ENCODE data around the gene LEPROT.
"Not testable (repeated sequence)": the region's sequence is repeated elsewhere in the genome, so short reads cannot be mapped to it uniquely, and the experiment has no call there.

Gene LEPROT

DNA sequence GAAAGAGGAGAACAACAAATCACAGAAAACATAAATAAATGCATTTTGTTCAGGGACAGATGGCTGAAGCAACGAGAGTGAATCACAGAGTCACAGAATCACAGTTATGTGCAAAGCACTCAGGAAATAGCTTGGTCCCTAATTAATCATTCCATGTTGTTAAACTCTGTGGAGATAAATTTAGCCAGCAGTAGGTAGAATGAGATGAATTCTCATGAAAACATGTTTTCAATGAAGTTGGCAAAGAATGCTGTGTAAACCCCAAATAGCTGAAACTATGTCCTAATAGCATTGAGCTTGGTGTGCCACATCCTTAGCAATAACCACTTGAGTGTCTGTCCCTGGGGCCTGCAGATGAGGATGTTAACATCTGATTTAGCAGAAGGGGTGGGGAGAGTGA, 20.4 kb downstream of the LEPROT start:
- DNase-seq = no peak

DNA sequence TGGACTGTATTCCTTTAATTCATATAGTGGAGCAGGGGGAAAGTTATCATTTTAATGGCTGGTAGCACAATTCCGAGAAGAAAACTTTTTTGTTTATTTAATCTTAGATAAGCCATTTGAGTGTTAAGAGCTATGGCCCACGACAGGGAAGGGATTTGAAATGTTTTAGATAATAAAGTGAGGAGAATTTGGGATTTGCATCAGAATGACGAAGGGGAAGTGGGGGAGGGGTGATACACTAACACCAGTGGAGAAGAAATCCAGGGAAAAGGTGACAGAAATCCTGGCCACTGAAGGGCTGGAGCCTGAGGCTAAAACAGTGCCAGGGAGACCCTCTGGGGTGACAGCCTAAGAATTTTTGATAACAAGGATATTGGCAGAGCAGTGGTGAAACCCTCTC, 21.0 kb downstream of the LEPROT start:
- no peak for DNase-seq

DNA sequence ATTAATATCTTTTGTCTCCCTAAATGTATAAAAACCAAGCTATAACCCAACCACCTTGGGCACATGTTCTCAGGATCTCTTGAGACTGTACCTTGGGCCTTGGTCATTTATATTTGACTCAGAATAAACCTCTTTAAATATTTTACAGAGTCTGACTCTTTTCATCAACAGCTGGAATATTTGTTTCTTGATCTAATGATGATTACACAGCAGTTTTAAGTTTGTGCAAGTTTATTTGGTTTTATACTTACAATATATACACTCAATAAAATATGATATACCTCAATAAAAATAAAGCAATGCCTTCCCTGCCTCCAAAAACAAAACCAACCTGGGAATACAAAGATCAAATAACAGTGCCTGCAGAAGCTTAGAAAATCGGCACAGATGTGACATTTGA, 22.0 kb downstream of the LEPROT start:
- no peak for DNase-seq

GRCh38 chr1:65443647-65444046, 23.2 kb downstream of the LEPROT start:
- no peak for DNase-seq

DNA sequence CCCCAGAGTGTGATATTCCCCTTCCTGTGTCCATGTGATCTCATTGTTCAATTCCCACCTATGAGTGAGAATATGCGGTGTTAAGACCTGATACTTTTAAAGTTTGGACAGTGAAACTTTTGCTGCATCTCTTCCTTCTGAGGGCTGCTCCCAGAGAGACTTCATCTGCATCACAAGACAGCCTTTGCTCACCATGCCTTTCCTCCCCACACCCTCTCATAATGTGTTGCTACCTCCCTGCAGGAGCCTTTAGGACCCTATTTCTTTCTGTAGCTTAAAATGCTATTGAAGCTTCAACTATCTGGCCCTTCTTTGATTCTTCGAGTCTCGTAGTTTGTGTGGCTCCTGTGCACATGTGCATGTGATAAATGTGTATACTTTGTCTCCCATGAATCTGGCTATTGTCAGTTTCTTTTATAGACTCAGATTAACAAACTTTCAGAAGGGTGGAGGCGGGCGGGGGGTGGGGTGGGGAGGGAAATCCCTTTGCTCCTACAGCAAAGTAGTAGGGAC, 23.7 kb downstream of the LEPROT start:
- no peak for DNase-seq

DNA sequence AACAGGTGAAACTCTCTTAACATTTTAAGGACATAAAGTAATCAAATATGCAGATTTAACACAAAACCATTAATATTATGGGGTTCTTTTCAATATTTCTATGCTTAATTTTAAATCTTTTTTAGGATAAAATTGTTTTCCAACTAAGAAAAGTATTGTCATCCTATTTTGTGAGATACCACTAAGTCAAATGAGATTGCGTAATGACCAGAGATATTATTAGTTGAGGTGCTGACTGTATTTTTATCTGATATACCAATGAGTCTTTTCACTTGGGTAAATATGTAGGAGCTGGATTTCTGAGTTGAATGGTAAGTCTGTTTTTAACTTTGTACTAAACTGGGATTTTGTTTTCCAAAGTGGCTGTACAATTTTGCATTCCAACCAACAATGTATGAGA, 25.4 kb downstream of the LEPROT start:
- no peak for DNase-seq

DNA sequence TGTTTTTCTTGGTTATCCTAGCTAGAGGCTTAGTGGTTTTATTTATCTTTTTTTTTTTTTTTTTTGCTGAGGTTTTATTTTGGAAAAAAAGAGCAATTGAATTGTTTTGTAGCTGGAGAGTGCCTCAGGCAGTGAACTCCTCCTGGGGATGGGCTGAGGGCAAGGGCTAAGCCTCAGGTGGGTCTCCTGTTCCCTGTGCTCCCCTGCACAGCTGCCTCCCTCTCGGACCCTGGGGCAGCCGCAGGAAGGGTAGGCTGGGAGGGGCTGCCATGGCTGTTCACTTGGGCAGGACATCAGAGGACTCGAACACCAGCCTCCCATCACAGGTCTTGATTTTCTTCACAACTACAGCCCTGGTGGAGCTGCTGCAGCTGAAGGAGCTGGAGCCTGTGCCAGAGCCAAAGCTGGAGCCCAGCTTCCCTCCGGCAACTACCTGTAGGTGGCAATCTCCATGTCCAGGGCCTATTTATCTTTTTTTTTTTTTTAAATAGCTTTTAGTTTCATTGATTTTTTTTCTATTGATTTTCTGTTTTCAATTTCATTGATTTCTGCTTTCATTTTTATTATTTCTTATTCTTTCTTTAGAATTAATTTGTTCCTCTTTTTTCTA, 28.9 kb downstream of the LEPROT start:
- DNase-seq = no peak

- not testable (repeated sequence) for DNase-seq
Measured at GRCh38 chr1:65455678-65456077, 35.2 kb downstream of the LEPROT start.

- no peak for DNase-seq
Measured at GRCh38 chr1:65456481-65456880, 36.0 kb downstream of the LEPROT start.

GRCh38 chr1:65457868-65458267, 37.4 kb downstream of the LEPROT start:
- no peak for DNase-seq

DNA sequence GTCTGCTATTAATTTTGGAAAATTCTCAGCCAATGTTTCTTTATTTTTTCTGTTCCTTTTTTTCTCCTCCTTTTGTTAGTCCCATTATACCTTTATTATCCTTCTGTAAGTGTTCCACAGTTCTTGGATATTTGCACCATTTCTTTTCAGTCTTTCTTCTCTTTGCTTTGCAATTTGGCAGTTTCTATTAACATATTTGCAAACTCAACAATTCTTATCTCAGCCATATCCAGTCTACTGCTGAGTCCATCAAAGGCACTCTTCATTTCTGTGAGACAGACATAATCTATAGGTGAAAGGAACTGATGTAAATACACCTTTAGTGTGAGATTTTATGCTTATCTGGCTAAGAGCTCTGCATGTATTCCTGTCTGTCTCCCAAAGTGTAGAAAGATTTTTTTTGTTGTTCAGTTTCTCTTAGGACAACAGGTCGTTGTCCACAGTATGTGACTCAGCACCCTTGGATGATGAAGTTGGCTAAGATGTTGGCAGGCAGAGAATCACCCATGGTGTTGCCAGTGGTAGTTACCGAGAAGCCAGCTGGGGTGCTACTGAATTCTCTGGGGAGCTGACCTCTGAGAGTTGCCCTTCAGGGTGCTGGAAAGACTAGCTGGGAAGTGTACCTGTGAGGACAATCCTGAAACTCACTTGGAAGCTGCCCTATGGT, 38.4 kb downstream of the LEPROT start:
- no peak for DNase-seq

DNA sequence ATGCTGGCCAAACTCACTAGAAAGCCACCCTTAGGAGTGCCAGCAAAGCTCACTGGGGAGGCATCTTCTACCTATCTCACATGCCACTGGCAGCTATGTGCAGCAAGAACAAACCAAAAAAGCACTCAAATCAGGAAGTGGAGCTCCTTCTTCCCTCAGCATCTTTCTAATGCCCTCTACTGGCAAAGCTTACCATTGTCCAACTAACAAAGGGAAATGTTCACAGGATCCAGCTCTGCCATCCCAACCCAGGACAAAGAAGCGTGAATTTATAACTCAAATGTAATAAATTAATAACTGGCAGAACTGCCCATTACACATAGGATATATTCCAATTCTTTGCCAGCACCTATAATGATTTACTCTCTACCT, 38.9 kb downstream of the LEPROT start:
- peak in 1 of 2 experiments; percentile 28 for DNase-seq

GRCh38 chr1:65465837-65466236, 45.4 kb downstream of the LEPROT start:
- DNase-seq = not testable (repeated sequence)

GRCh38 chr1:65467536-65467935, 47.1 kb downstream of the LEPROT start:
- DNase-seq = peak; percentile 76 to 77

- peak in 1 of 2 experiments; percentile 12 for DNase-seq
Measured at GRCh38 chr1:65469126-65469888, 48.8 kb downstream of the LEPROT start.

- no peak for DNase-seq
Measured at GRCh38 chr1:65469889-65470340, 49.4 kb downstream of the LEPROT start.

- no peak for DNase-seq
Measured at GRCh38 chr1:65470766-65471165, 50.3 kb downstream of the LEPROT start.

- no peak for DNase-seq
Measured at GRCh38 chr1:65471213-65471833, 50.9 kb downstream of the LEPROT start.

DNA sequence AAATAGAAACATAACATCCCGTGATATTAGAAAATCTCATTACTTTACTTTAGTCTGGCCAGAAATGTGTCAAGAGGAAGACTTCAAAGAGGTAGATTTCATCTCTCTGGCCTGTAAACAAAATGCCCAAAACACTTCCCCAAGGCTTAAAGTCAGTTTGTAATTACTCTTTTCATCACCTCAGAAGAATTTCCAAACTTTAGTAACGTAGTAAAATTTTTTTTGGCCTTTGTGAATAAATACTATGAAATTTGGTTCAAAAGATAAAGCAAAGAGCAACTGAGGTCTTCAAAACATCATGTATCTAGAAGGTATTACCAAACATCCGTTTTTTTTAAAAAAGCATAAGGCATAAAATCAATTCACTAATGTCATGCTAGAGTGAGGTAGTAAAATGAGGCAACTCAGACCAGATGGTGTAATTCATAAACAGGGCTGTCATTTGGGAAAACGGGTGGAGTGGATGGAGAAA, 51.4 kb downstream of the LEPROT start:
- peak in 1 of 2 experiments; percentile 9 for DNase-seq

DNA sequence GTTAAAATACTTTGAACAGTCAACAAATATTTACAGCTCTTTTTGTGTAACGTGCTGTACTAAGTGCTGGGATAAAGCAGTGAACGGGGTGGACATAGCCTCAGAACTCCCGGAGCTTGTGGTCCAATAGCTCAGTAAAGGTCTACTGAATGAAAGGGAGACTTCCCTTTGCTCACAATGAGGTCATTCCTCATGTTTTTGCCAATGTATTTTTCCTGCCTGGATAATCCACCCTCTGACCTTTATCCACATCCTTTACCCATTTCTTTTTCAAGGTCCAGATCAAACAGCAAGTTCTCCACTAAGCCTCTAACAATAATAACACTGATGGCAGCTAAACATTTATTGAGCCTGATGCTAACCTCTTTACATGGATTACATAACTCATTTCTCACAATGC, 55.9 kb downstream of the LEPROT start:
- DNase-seq = no peak

DNA sequence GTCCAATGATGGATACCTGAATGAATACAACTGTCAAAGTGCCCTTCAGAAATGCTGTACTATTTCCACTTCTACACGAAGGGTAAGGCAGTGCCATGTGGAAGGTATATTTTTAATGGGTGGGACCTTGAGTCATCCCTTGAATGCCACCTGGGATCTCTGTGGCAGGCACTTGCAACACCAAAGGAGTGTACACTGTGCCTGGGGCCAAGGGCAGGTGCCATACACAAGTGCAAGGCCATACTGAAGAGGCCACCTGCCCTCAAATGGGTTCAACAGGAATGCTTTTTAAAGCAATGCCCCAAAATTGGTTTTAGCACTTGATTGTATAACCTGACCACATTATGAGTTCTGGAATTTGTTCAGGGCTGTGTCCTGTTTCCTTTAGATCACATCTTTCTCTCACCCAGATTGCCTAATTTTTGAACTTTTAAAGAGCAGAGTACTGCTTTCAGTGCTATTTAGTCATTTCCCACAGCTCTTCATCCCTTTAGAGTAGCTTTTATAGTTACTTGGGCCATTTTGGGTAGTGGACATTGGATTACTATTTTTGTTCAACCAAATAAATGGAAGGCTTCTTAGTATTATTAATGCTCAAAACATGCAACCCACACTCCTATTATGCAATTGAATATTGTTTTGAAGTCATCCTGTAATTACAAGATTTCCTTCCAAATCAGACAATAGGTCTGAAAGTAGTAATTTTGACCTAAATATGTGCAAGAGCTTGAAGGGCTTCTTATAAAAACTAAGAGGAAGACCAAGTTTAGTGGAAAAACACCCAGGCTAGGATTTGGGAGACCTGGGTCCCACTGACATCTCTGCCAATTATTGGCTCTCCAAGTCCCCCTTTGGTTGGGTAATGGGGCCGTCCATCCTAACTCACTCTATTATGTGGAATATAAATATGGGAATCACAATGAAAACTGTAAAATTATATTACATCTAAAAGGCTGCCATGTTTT, 57.2 kb downstream of the LEPROT start:
- DNase-seq = no peak

All from NCI-H526 (cell line).